CD14-positive monocyte (primary cell): ENCODE results near the gene RGS5. TPM values are rescaled to one million over a fixed set of nuclear protein-coding genes. Genes with fewer than 3 reads are reported as not detected.

ENCODE experiments used
- DNase-seq, 3 donors: peaks; one replicate each; pipeline ENCODE4 v3.0.0-alpha.2; 2011 to 2022
- H2AFZ ChIP-seq: 2 replicates; pipeline ENCODE4 v1.6.0; 2012; ENCODE audit warnings: mild to moderate bottlenecking, low read depth, low read length, inconsistent platforms; ENCODE audit not compliant: insufficient read depth, poor library complexity, severe bottlenecking
- H3K27ac ChIP-seq, 2 donors: 1 replicate in 1 of 2; 2 replicates in 1 of 2; pipeline ENCODE4 v1.5.1; 2012 to 2013; ENCODE audit warnings: low read length in 2 of 2, control low read depth in 1 of 2, inconsistent platforms in 1 of 2, low read depth in 1 of 2, mild to moderate bottlenecking in 1 of 2
- H3K27me3 ChIP-seq, 2 donors: one replicate each; pipeline versions ENCODE4 v1.6.0 to v1.6.1; 2011 to 2013; ENCODE audit warnings: low read length in 2 of 2; ENCODE audit not compliant: control insufficient read depth in 2 of 2, insufficient read depth in 2 of 2
- H3K36me3 ChIP-seq, 2 donors: replicated peaks in 1 of 2; 1 replicate in 1 of 2; 2 replicates in 1 of 2; pipeline versions ENCODE4 v1.5.1 to v1.6.1; 2012 to 2013; ENCODE audit warnings: low read length in 2 of 2, control low read depth in 1 of 2, inconsistent platforms in 1 of 2, mild to moderate bottlenecking in 1 of 2; ENCODE audit not compliant: insufficient read depth in 2 of 2, control insufficient read depth in 1 of 2
- H3K4me1 ChIP-seq, 2 donors: 1 replicate in 1 of 2; 2 replicates in 1 of 2; pipeline versions ENCODE4 v1.5.1 to v1.6.1; 2012 to 2013; ENCODE audit warnings: low read length in 2 of 2, control low read depth in 1 of 2, inconsistent platforms in 1 of 2, mild to moderate bottlenecking in 1 of 2, moderate library complexity in 1 of 2; ENCODE audit not compliant: insufficient read depth in 2 of 2, control insufficient read depth in 1 of 2
- H3K4me2 ChIP-seq: replicated peaks from 2 replicates; pipeline ENCODE3; 2012; ENCODE audit warnings: low read length, moderate library complexity, mild to moderate bottlenecking; ENCODE audit not compliant: poor library complexity, severe bottlenecking; ENCODE audit errors: extremely low read depth
- H3K4me3 ChIP-seq, 3 experiments: fragments of 200-600 bp in 1 of 3; sonication (generic) in 1 of 3; replicated peaks in 1 of 3; 1 replicate in 2 of 3; 2 replicates in 1 of 3; pipeline ENCODE4 v1.5.1; 2011 to 2013; ENCODE audit warnings: low read length in 3 of 3, mild to moderate bottlenecking in 3 of 3, control low read depth in 2 of 3, low read depth in 2 of 3, inconsistent platforms in 1 of 3, moderate library complexity in 1 of 3
- H3K79me2 ChIP-seq: 2 replicates; pipeline ENCODE4 v1.6.0; 2012; ENCODE audit warnings: mild to moderate bottlenecking, control low read depth, inconsistent platforms, low read length, moderate library complexity; ENCODE audit not compliant: insufficient read depth
- H3K9ac ChIP-seq: 2 replicates; pipeline ENCODE4 v1.6.0; 2017; ENCODE audit warnings: low read length, mild to moderate bottlenecking; ENCODE audit not compliant: insufficient read depth, poor library complexity, severe bottlenecking
- H3K9me3 ChIP-seq, 2 donors: replicated peaks in 1 of 2; 1 replicate in 1 of 2; 2 replicates in 1 of 2; pipeline versions ENCODE4 v1.5.1 to v1.6.1; 2012 to 2013; ENCODE audit warnings: low read length in 2 of 2, control low read depth in 1 of 2; ENCODE audit not compliant: control insufficient read depth in 1 of 2, insufficient read depth in 1 of 2
- H4K20me1 ChIP-seq: 2 replicates; pipeline ENCODE4 v1.6.0; 2012; ENCODE audit warnings: mild to moderate bottlenecking, low read length, control low read depth, moderate library complexity; ENCODE audit not compliant: insufficient read depth
- H3K27ac Mint-ChIP-seq, 7 donors: one replicate each; pipeline ENCODE4 v1.8.0; 2020; ENCODE audit warnings: mild to moderate bottlenecking in 7 of 7, mixed read lengths in 7 of 7, moderate library complexity in 6 of 7, inconsistent platforms in 2 of 7
- H3K27me3 Mint-ChIP-seq, 3 donors: one replicate each; pipeline ENCODE4 v1.8.0; 2021 to 2022; ENCODE audit warnings: low read depth in 3 of 3, mild to moderate bottlenecking in 3 of 3, mixed read lengths in 3 of 3, moderate library complexity in 3 of 3, inconsistent platforms in 1 of 3
- H3K36me3 Mint-ChIP-seq, 2 donors: one replicate each; pipeline ENCODE4 v1.8.0; 2020; ENCODE audit warnings: mixed read lengths in 2 of 2, inconsistent platforms in 1 of 2, mild to moderate bottlenecking in 1 of 2
- H3K4me1 Mint-ChIP-seq: one replicate; pipeline ENCODE4 v1.8.0; 2020; ENCODE audit warnings: mild to moderate bottlenecking, mixed read lengths
- H3K4me3 Mint-ChIP-seq, 2 donors: one replicate each; pipeline ENCODE4 v1.8.0; 2020; ENCODE audit warnings: mild to moderate bottlenecking in 2 of 2, mixed read lengths in 2 of 2, moderate library complexity in 1 of 2
- H3K9me3 Mint-ChIP-seq, 7 donors: one replicate each; pipeline ENCODE4 v1.8.0; 2020 to 2022; ENCODE audit warnings: mixed read lengths in 7 of 7, mild to moderate bottlenecking in 6 of 7, moderate library complexity in 6 of 7, inconsistent platforms in 2 of 7
- CTCF ChIP-seq: fragments of 200-600 bp; IDR thresholded peaks from one replicate; pipeline ENCODE4 v1.8.0; 2022; ENCODE audit warnings: antibody characterized with exemption, mild to moderate bottlenecking
- WGBS: methylation state at CpG from one replicate; pipeline ENCODE4 v1.1.5; 2013; ENCODE audit warnings: missing lambda C conversion rate; ENCODE audit not compliant: insufficient coverage; 5-methylcytosine and 5-hydroxymethylcytosine counted together
- intact Hi-C, 2 donors: fragments of 100-400 bp; cut with micrococcal nuclease; formaldehyde crosslinking; loops; one replicate each; pipeline versions ENCODE4 v1.15.0 to v1.15.1; 2023
- polyA plus RNA-seq, 3 donors: library from polyadenylated mRNA; depleted of rRNA in 1 of 3; unstranded in 2 of 3; stranded (reverse) in 1 of 3; fragments of 300-500 nt in 2 of 3; fragments of >200 nt in 1 of 3; fragmentation: Illumina TruSeq in 2 of 3; gene quantifications; 1 replicate in 2 of 3; 2 replicates in 1 of 3; pipeline ENCODE4 v1.2.3, GENCODE V29; 2012 to 2021

RGS5 gene
- polyA plus RNA-seq, 3 donors, result 0.93 TPM; not detected in 2

GRCh38 chr1:163137556-163138265 is 65.0 kb downstream of the RGS5 start:
- no peaks in the 10 kb centered on the region for H3K36me3 Mint-ChIP-seq

GRCh38 chr1:163131981-163132380 is 70.7 kb downstream of the RGS5 start:
- Histone ChIP-seq H3K27ac (no peak overlapping the region), H3K9ac (no peak overlapping the region), H3K4me1 (no peaks in the 10 kb centered on the region), H4K20me1 (no peaks in the 10 kb centered on the region), H3K79me2 (no peaks in the 10 kb centered on the region), H3K27me3 (no peaks in the 10 kb centered on the region), H3K4me2 (no peak overlapping the region), H2AFZ (no peak overlapping the region), H3K36me3 (no peaks in the 10 kb centered on the region), H3K4me3 (no peak overlapping the region), H3K9me3 (no peaks in the 10 kb centered on the region)
- 90% methylated on average over 2 of the region's 2 CpGs for WGBS
- no peaks in the 10 kb centered on the region for H3K4me1 Mint-ChIP-seq
- no peak overlapping the region for H3K4me3 Mint-ChIP-seq
- TF ChIP-seq CTCF, result no peak
- no peaks in the 10 kb centered on the region for H3K36me3 Mint-ChIP-seq
- peaks cover 0 to 5% (median 2%) of the 10 kb centered on the region in 7 donors for H3K9me3 Mint-ChIP-seq
- intact Hi-C loops, result no loop called here
- no peak for DNase-seq
- no peak overlapping the region for H3K27ac Mint-ChIP-seq
- peaks cover 0 to 2% (median 0%) of the 10 kb centered on the region in 3 donors for H3K27me3 Mint-ChIP-seq

More at GRCh38 chr1:163137556-163138265, 65.0 kb downstream of the RGS5 start:
- Histone ChIP-seq H4K20me1 (no peaks in the 10 kb centered on the region), H3K4me1 (no peaks in the 10 kb centered on the region), H3K4me2 (no peak overlapping the region), H3K4me3 (no peak overlapping the region), H3K27me3 (no peaks in the 10 kb centered on the region), H3K79me2 (no peaks in the 10 kb centered on the region), H2AFZ (no peak overlapping the region), H3K9ac (no peak overlapping the region), H3K9me3 (no peaks in the 10 kb centered on the region), H3K27ac (no peak overlapping the region), H3K36me3 (no peaks in the 10 kb centered on the region)
- WGBS, result 100% methylated on average over 2 of the region's 3 CpGs
- Mint-ChIP-seq H3K9me3 (peaks cover 0 to 5% (median 2%) of the 10 kb centered on the region in 7 donors), H3K4me3 (no peak overlapping the region), H3K27ac (no peak overlapping the region), H3K27me3 (peaks cover 0 to 4% (median 2%) of the 10 kb centered on the region in 3 donors), H3K4me1 (no peaks in the 10 kb centered on the region)
- no peak for TF ChIP-seq CTCF
- intact Hi-C loops, result no loop called here
- no peak for DNase-seq
